ENCODE data around the gene CTIF. TPM values are rescaled to one million over a fixed set of nuclear protein-coding genes. Genes with fewer than 3 reads are reported as not detected.

CTIF gene
- total RNA-seq, 1 donor from 2014 or later = 54.8 TPM

DNA sequence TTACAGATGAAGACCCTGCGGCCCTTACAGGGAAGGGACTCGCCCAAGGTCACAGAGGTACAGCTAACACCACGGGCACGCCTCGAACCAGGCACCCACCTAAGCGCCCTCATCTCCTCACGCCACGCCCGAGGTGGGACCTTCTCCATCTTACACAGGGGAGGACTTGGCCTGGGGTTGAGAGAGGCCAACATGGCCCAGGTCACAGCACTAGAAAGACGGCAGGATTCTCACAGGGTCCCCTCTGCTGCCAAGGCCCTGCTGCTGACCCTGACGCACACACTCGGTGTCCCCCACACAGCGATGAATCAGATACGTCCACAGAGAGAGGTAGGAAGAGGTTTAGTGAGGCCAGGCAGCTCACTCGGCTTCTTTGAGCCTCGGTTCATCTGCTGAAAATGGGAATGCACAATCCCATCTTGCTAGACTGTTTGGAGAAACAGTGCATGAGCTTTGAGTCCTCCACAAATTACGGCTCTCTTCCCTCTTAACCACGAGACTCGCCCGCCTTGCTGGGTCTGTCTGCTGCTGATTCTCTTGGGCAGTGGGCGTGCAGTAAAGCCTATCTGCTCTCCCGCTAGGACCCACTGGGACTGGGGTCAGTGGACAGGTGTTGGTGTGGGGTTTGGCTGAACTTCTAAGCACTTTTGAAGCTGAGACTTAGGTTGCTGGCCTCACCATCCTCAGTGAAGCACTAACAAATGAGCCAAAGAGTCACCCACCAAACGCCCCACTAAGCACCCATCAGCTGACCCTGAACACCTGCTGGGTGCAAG is 332.7 kb downstream of the CTIF start:
- Histone ChIP-seq H3K36me3 (no peaks in the 10 kb centered on the region), H3K4me1 (peaks cover 26% of the 10 kb centered on the region), H3K27ac (no peak overlapping the region), H3K9me3 (no peaks in the 10 kb centered on the region), H3K27me3 (ENCODE audit: low read depth) (no peaks in the 10 kb centered on the region), H3K4me3 (no peak overlapping the region)
- ATAC-seq = no peak
- TF ChIP-seq, protein P1, sequence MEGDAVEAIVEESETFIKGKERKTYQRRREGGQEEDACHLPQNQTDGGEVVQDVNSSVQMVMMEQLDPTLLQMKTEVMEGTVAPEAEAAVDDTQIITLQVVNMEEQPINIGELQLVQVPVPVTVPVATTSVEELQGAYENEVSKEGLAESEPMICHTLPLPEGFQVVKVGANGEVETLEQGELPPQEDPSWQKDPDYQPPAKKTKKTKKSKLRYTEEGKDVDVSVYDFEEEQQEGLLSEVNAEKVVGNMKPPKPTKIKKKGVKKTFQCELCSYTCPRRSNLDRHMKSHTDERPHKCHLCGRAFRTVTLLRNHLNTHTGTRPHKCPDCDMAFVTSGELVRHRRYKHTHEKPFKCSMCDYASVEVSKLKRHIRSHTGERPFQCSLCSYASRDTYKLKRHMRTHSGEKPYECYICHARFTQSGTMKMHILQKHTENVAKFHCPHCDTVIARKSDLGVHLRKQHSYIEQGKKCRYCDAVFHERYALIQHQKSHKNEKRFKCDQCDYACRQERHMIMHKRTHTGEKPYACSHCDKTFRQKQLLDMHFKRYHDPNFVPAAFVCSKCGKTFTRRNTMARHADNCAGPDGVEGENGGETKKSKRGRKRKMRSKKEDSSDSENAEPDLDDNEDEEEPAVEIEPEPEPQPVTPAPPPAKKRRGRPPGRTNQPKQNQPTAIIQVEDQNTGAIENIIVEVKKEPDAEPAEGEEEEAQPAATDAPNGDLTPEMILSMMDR (IDR thresholded peaks at IDR 0.05) = no peak
- intact Hi-C loops (cut with DNase I) = no loop called here
- no peak for DNase-seq

GRCh38 chr18:48872234-48873145 is 333.7 kb downstream of the CTIF start:
- H3K9me3 ChIP-seq = no peaks in the 10 kb centered on the region
- no peak overlapping the region for H3K27ac ChIP-seq
- ATAC-seq = no peak
- TF ChIP-seq, protein P1 (IDR thresholded peaks at IDR 0.05) = no peak
- intact Hi-C loops (cut with DNase I) = no loop called here
- peaks cover 26% of the 10 kb centered on the region for H3K4me1 ChIP-seq
- no peak for DNase-seq
- no peaks in the 10 kb centered on the region for H3K36me3 ChIP-seq
- no peaks in the 10 kb centered on the region for H3K27me3 ChIP-seq (ENCODE audit: low read depth)
- H3K4me3 ChIP-seq = no peak overlapping the region

GRCh38 chr18:48874233-48874632 is 335.4 kb downstream of the CTIF start:
- intact Hi-C loops (cut with DNase I) = no loop called here
- no peaks in the 10 kb centered on the region for H3K9me3 ChIP-seq
- no peak overlapping the region for H3K4me3 ChIP-seq
- no peak overlapping the region for H3K27ac ChIP-seq
- TF ChIP-seq, protein P1 (IDR thresholded peaks at IDR 0.05) = no peak
- DNase-seq (peak; percentile 25), ATAC-seq (no peak)
- no peaks in the 10 kb centered on the region for H3K27me3 ChIP-seq (ENCODE audit: low read depth)
- H3K36me3 ChIP-seq = no peaks in the 10 kb centered on the region
- H3K4me1 ChIP-seq = peaks cover 20% of the 10 kb centered on the region

- ATAC-seq (no peak), DNase-seq (peak; percentile 24)
- no peak overlapping the region for H3K4me3 ChIP-seq
- no peaks in the 10 kb centered on the region for H3K36me3 ChIP-seq
- H3K4me1 ChIP-seq = peaks cover 21% of the 10 kb centered on the region
- TF ChIP-seq, protein P1 (IDR thresholded peaks at IDR 0.05) = no peak
- intact Hi-C loops (cut with DNase I) = no loop called here
- H3K27ac ChIP-seq = no peak overlapping the region
- no peaks in the 10 kb centered on the region for H3K27me3 ChIP-seq (ENCODE audit: low read depth)
- no peaks in the 10 kb centered on the region for H3K9me3 ChIP-seq
These were observed 335.9 kb downstream of the CTIF start for GRCh38 chr18:48874701-48875162.

GRCh38 chr18:48875314-48875941 is 336.6 kb downstream of the CTIF start:
- no peaks in the 10 kb centered on the region for H3K9me3 ChIP-seq
- no peak overlapping the region for H3K27ac ChIP-seq
- H3K4me3 ChIP-seq = no peak overlapping the region
- H3K36me3 ChIP-seq = no peaks in the 10 kb centered on the region
- ATAC-seq = no peak
- TF ChIP-seq, protein P1 (IDR thresholded peaks at IDR 0.05) = no peak
- intact Hi-C loops (cut with DNase I) = no loop called here
- H3K27me3 ChIP-seq (ENCODE audit: low read depth) = no peaks in the 10 kb centered on the region
- peak; percentile 18 for DNase-seq
- H3K4me1 ChIP-seq = peaks cover 21% of the 10 kb centered on the region
